ENCODE measurements around the gene ORAI3. TPM values are rescaled to one million over a fixed set of nuclear protein-coding genes. Genes with fewer than 3 reads are reported as not detected.
A peak's percentile ranks its signal among the peaks of the same experiment; 100 is the strongest.

Gene ORAI3
- total RNA-seq, 1 donor from 2014 or later: 15.6 TPM

GRCh38 chr16:30910427-30911029, 38.3 kb upstream of the ORAI3 start:
- Mint-ChIP-seq H3K27me3 (ENCODE audit: low read depth) (no peaks in the 10 kb centered on the region), H3K9me3 (ENCODE audit: low read depth) (no peaks in the 10 kb centered on the region), H3K27ac (ENCODE audit: unreplicated experiment) (no peak overlapping the region), H3K4me1 (ENCODE audit: low read depth) (no peaks in the 10 kb centered on the region), H3K4me3 (ENCODE audit: unreplicated experiment) (no peak overlapping the region), H3K36me3 (ENCODE audit: low read depth) (no peaks in the 10 kb centered on the region)
- TF ChIP-seq CTCF (IDR thresholded peaks at IDR 0.05): no peak
- DNase-seq (ENCODE audit: low spot score): no peak

GRCh38 chr16:30912794-30913412, 36.0 kb upstream of the ORAI3 start:
- Mint-ChIP-seq H3K36me3 (ENCODE audit: low read depth) (no peaks in the 10 kb centered on the region), H3K4me3 (ENCODE audit: unreplicated experiment) (no peak overlapping the region), H3K27me3 (ENCODE audit: low read depth) (no peaks in the 10 kb centered on the region), H3K27ac (ENCODE audit: unreplicated experiment) (no peak overlapping the region), H3K4me1 (ENCODE audit: low read depth) (no peaks in the 10 kb centered on the region), H3K9me3 (ENCODE audit: low read depth) (no peaks in the 10 kb centered on the region)
- DNase-seq (ENCODE audit: low spot score): no peak
- no peak for TF ChIP-seq CTCF (IDR thresholded peaks at IDR 0.05)

- Mint-ChIP-seq H3K27ac (ENCODE audit: unreplicated experiment) (no peak overlapping the region), H3K4me1 (ENCODE audit: low read depth) (no peaks in the 10 kb centered on the region), H3K36me3 (ENCODE audit: low read depth) (no peaks in the 10 kb centered on the region), H3K9me3 (ENCODE audit: low read depth) (no peaks in the 10 kb centered on the region), H3K27me3 (ENCODE audit: low read depth) (no peaks in the 10 kb centered on the region), H3K4me3 (ENCODE audit: unreplicated experiment) (no peak overlapping the region)
- no peak for DNase-seq (ENCODE audit: low spot score)
- TF ChIP-seq CTCF (IDR thresholded peaks at IDR 0.05): no peak
Measured at GRCh38 chr16:30914830-30915229, 34.0 kb upstream of the ORAI3 start.

- no peaks in the 10 kb centered on the region for H3K9me3 Mint-ChIP-seq (ENCODE audit: low read depth)
- peaks cover 7% of the 10 kb centered on the region for H3K4me1 Mint-ChIP-seq (ENCODE audit: low read depth)
- H3K36me3 Mint-ChIP-seq (ENCODE audit: low read depth): no peaks in the 10 kb centered on the region
- H3K27ac Mint-ChIP-seq (ENCODE audit: unreplicated experiment): no peak overlapping the region
- no peaks in the 10 kb centered on the region for H3K27me3 Mint-ChIP-seq (ENCODE audit: low read depth)
- DNase-seq (ENCODE audit: low spot score): no peak
- TF ChIP-seq CTCF (IDR thresholded peaks at IDR 0.05): no peak
- no peak overlapping the region for H3K4me3 Mint-ChIP-seq (ENCODE audit: unreplicated experiment)
Measured at GRCh38 chr16:30918614-30919013, 30.3 kb upstream of the ORAI3 start.

- TF ChIP-seq CTCF (IDR thresholded peaks at IDR 0.05): no peak
Measured at GRCh38 chr16:30920891-30921290, 28.0 kb upstream of the ORAI3 start.

More at GRCh38 chr16:30920891-30921290, 28.0 kb upstream of the ORAI3 start:
- Mint-ChIP-seq H3K4me3 (ENCODE audit: unreplicated experiment) (peak overlapping the region; percentile 100), H3K4me1 (ENCODE audit: low read depth) (peaks cover 19% of the 10 kb centered on the region), H3K27me3 (ENCODE audit: low read depth) (no peaks in the 10 kb centered on the region), H3K9me3 (ENCODE audit: low read depth) (no peaks in the 10 kb centered on the region), H3K36me3 (ENCODE audit: low read depth) (peaks cover under 1% of the 10 kb centered on the region), H3K27ac (ENCODE audit: unreplicated experiment) (no peak overlapping the region)
- DNase-seq (ENCODE audit: low spot score): no peak
